H9 (cell line): ENCODE measurements around the gene SLC1A7. TPM values are rescaled to one million over a fixed set of nuclear protein-coding genes. Genes with fewer than 3 reads are reported as not detected.

Source experiments
- DNase-seq: peaks from one replicate; pipeline ENCODE4 v3.0.0-alpha.2; 2017
- H2AFZ ChIP-seq: one replicate; pipeline ENCODE4 v1.6.1; 2013; ENCODE audit warnings: mild to moderate bottlenecking, low read length, control low read depth, moderate library complexity
- H2AK5ac ChIP-seq: 2 replicates; pipeline ENCODE4 v1.6.1; 2013; ENCODE audit warnings: low read length, control low read depth, mixed read lengths; ENCODE audit not compliant: insufficient read length
- H2BK120ac ChIP-seq: one replicate; pipeline ENCODE4 v1.6.1; 2013; ENCODE audit warnings: low read depth, mild to moderate bottlenecking, low read length, control low read depth, inconsistent platforms; ENCODE audit not compliant: poor library complexity, severe bottlenecking
- H2BK12ac ChIP-seq: 2 replicates; pipeline ENCODE4 v1.6.1; 2013; ENCODE audit warnings: low read length, control low read depth, mixed read lengths, low read depth; ENCODE audit not compliant: insufficient read length
- H2BK15ac ChIP-seq: 2 replicates; pipeline ENCODE4 v1.6.1; 2013; ENCODE audit warnings: low read depth, low read length, control low read depth
- H2BK20ac ChIP-seq: one replicate; pipeline ENCODE4 v1.6.1; 2013; ENCODE audit warnings: low read depth, mild to moderate bottlenecking, low read length, control low read depth, inconsistent platforms; ENCODE audit not compliant: poor library complexity, severe bottlenecking
- H2BK5ac ChIP-seq: 2 replicates; pipeline ENCODE4 v1.6.1; 2013; ENCODE audit warnings: low read length, control low read depth, mixed read lengths; ENCODE audit not compliant: insufficient read length
- H3K14ac ChIP-seq: 2 replicates; pipeline ENCODE4 v1.6.1; 2013; ENCODE audit warnings: low read length, control low read depth; ENCODE audit not compliant: insufficient read depth
- H3K18ac ChIP-seq: 2 replicates; pipeline ENCODE4 v1.6.1; 2013; ENCODE audit warnings: low read depth, mild to moderate bottlenecking, mixed read lengths, low read length, control low read depth; ENCODE audit not compliant: insufficient read length
- H3K23ac ChIP-seq: 2 replicates; pipeline ENCODE4 v1.6.1; 2013; ENCODE audit warnings: low read length, control low read depth, mixed read lengths, low read depth; ENCODE audit not compliant: insufficient read length
- H3K23me2 ChIP-seq: 2 replicates; pipeline ENCODE4 v1.6.1; 2013; ENCODE audit warnings: low read depth, mild to moderate bottlenecking, mixed read lengths, low read length, control low read depth; ENCODE audit not compliant: insufficient read length, poor library complexity, severe bottlenecking
- H3K27ac ChIP-seq: 2 replicates; pipeline ENCODE4 v1.5.1; 2013; ENCODE audit warnings: low read length, control low read depth, mixed read lengths, low read depth; ENCODE audit not compliant: insufficient read length
- H3K27me3 ChIP-seq: 2 replicates; pipeline ENCODE4 v1.6.1; 2013; ENCODE audit warnings: low read length, control low read depth, inconsistent platforms; ENCODE audit not compliant: insufficient read depth
- H3K4ac ChIP-seq: 2 replicates; pipeline ENCODE4 v1.6.1; 2013; ENCODE audit warnings: low read depth, mild to moderate bottlenecking, control low read depth, inconsistent platforms, low read length, moderate library complexity
- H3K4me1 ChIP-seq: 2 replicates; pipeline ENCODE4 v1.6.1; 2013; ENCODE audit warnings: low read length, control low read depth, inconsistent platforms; ENCODE audit not compliant: insufficient read depth
- H3K4me2 ChIP-seq: 2 replicates; pipeline ENCODE4 v1.6.1; 2013; ENCODE audit warnings: low read length, control low read depth, mixed read lengths; ENCODE audit not compliant: insufficient read length, insufficient read depth
- H3K56ac ChIP-seq: 2 replicates; pipeline ENCODE4 v1.6.1; 2013; ENCODE audit warnings: low read depth, mild to moderate bottlenecking, mixed read lengths, low read length, control low read depth; ENCODE audit not compliant: insufficient read length
- H3K79me1 ChIP-seq: 2 replicates; pipeline ENCODE4 v1.6.1; 2013; ENCODE audit warnings: low read depth, mild to moderate bottlenecking, moderate library complexity, low read length, control low read depth, inconsistent platforms; ENCODE audit not compliant: insufficient read depth, poor library complexity, severe bottlenecking
- H3K79me2 ChIP-seq: 2 replicates; pipeline ENCODE4 v1.6.1; 2013; ENCODE audit warnings: low read length, control low read depth, inconsistent platforms; ENCODE audit not compliant: insufficient read depth
- H3K9ac ChIP-seq: 2 replicates; pipeline ENCODE4 v1.6.1; 2013; ENCODE audit warnings: low read length, control low read depth, mixed read lengths; ENCODE audit not compliant: insufficient read length; ENCODE audit errors: extremely low read depth
- H3K9me3 ChIP-seq: one replicate; pipeline ENCODE4 v1.6.1; 2013; ENCODE audit warnings: low read depth, low read length, inconsistent platforms; ENCODE audit not compliant: control insufficient read depth
- H3T11ph ChIP-seq: one replicate; pipeline ENCODE4 v1.6.1; 2013; ENCODE audit warnings: mild to moderate bottlenecking, low read length, control low read depth, inconsistent platforms
- H4K20me1 ChIP-seq: one replicate; pipeline ENCODE4 v1.6.1; 2013; ENCODE audit not compliant: control insufficient read depth, insufficient read length, insufficient read depth
- H4K5ac ChIP-seq: 2 replicates; pipeline ENCODE4 v1.6.1; 2013; ENCODE audit warnings: low read depth, mild to moderate bottlenecking, mixed read lengths, low read length, control low read depth; ENCODE audit not compliant: insufficient read length
- H4K8ac ChIP-seq: replicated peaks from 2 replicates; pipeline ENCODE4 v1.6.1; 2013; ENCODE audit warnings: low read length, control low read depth, mixed read lengths, low read depth; ENCODE audit not compliant: insufficient read length
- H4K91ac ChIP-seq: 2 replicates; pipeline ENCODE4 v1.6.1; 2013; ENCODE audit warnings: low read depth, mild to moderate bottlenecking, moderate library complexity, mixed read lengths, low read length, control low read depth; ENCODE audit not compliant: insufficient read length
- H3K27ac Mint-ChIP-seq, 3 experiments: 2 replicates in 2 of 3; 3 replicates in 1 of 3; pipeline ENCODE4 v1.8.0; 2020 to 2021; ENCODE audit warnings: mixed read lengths in 3 of 3, mild to moderate bottlenecking in 1 of 3, moderate library complexity in 1 of 3
- H3K27me3 Mint-ChIP-seq: 2 replicates; pipeline ENCODE4 v1.8.0; 2021; ENCODE audit warnings: low read depth, mild to moderate bottlenecking, moderate library complexity, mixed read lengths
- H3K36me3 Mint-ChIP-seq, 3 experiments: 2 replicates in 2 of 3; 3 replicates in 1 of 3; pipeline ENCODE4 v1.8.0; 2020 to 2021; ENCODE audit warnings: low read depth in 3 of 3, mixed read lengths in 3 of 3; ENCODE audit not compliant: insufficient read depth in 1 of 3
- H3K4me1 Mint-ChIP-seq, 2 experiments: 2 replicates each; pipeline ENCODE4 v1.8.0; 2020; ENCODE audit warnings: mixed read lengths in 2 of 2
- H3K4me3 Mint-ChIP-seq, 2 experiments: 2 replicates in 1 of 2; 3 replicates in 1 of 2; pipeline ENCODE4 v1.8.0; 2020 to 2021; ENCODE audit warnings: mild to moderate bottlenecking in 2 of 2, mixed read lengths in 2 of 2, moderate library complexity in 1 of 2
- H3K9me3 Mint-ChIP-seq, 2 experiments: 2 replicates in 1 of 2; 3 replicates in 1 of 2; pipeline ENCODE4 v1.8.0; 2020; ENCODE audit warnings: mild to moderate bottlenecking in 2 of 2, mixed read lengths in 2 of 2, moderate library complexity in 1 of 2
- WGBS: extraction: QIAGEN DNeasy Blood & Tissue Kit; methylation state at CpG from one replicate; pipeline ENCODE4 v1.1.7; 2013; ENCODE audit warnings: missing lambda C conversion rate, low lambda C conversion rate, mixed read lengths; ENCODE audit not compliant: insufficient read length; ENCODE audit errors: extremely low coverage; 5-methylcytosine and 5-hydroxymethylcytosine counted together
- total RNA-seq: library from RNA; stranded (reverse); gene quantifications from 2 replicates; pipeline ENCODE4 v1.2.1, GENCODE V29; 2021
- TF ChIP-seq, protein P1 (sequence below): fragments of 200-600 bp; sonication (generic); conservative IDR thresholded peaks from 3 replicates; pipeline ENCODE4 v1.8.0; 2021; ENCODE audit warnings: antibody characterized with exemption, mild to moderate bottlenecking

Gene SLC1A7
- total RNA-seq, 1 experiment from 2014 or later, result not detected

DNA sequence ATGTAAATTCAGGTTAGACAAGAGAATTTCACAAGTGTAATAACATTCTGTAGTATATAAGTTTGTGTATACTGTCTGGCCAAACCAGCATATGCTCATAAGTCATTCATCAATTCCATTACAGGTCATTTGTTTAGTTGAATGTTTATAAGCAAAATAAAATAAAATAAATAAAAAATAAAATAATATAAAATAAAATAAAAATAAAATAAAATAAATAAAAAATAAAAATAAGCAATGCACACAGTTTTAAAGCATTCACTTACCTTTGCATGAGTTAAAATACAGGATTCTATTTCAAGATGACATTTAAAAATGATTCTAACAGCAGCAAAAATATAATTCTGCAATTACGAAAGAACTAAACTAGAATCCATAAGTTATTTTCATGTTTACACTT is 70.5 kb downstream of the SLC1A7 start:
- Histone ChIP-seq H4K20me1 (no peaks in the 10 kb centered on the region), H3K79me1 (no peaks in the 10 kb centered on the region), H3T11ph (no peak overlapping the region), H2BK12ac (no peak overlapping the region), H3K56ac (no peak overlapping the region), H3K23me2 (no peaks in the 10 kb centered on the region), H3K27ac (no peak overlapping the region), H3K9me3 (no peaks in the 10 kb centered on the region), H3K14ac (no peak overlapping the region), H2BK120ac (no peak overlapping the region), H3K4me1 (no peaks in the 10 kb centered on the region), H3K23ac (no peak overlapping the region), H2BK5ac (no peak overlapping the region), H2BK20ac (no peak overlapping the region), H4K8ac (no peak overlapping the region), H3K9ac (no peak overlapping the region), H2AK5ac (no peak overlapping the region), H2BK15ac (no peak overlapping the region), H2AFZ (no peak overlapping the region), H3K79me2 (no peaks in the 10 kb centered on the region), H3K4ac (no peak overlapping the region), H4K5ac (no peak overlapping the region), H3K18ac (no peak overlapping the region), H3K4me2 (no peak overlapping the region), H3K27me3 (no peaks in the 10 kb centered on the region), H4K91ac (no peak overlapping the region)
- TF ChIP-seq, protein P1, sequence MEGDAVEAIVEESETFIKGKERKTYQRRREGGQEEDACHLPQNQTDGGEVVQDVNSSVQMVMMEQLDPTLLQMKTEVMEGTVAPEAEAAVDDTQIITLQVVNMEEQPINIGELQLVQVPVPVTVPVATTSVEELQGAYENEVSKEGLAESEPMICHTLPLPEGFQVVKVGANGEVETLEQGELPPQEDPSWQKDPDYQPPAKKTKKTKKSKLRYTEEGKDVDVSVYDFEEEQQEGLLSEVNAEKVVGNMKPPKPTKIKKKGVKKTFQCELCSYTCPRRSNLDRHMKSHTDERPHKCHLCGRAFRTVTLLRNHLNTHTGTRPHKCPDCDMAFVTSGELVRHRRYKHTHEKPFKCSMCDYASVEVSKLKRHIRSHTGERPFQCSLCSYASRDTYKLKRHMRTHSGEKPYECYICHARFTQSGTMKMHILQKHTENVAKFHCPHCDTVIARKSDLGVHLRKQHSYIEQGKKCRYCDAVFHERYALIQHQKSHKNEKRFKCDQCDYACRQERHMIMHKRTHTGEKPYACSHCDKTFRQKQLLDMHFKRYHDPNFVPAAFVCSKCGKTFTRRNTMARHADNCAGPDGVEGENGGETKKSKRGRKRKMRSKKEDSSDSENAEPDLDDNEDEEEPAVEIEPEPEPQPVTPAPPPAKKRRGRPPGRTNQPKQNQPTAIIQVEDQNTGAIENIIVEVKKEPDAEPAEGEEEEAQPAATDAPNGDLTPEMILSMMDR, result no peak
- Mint-ChIP-seq H3K27me3 (no peaks in the 10 kb centered on the region; the same call in 1 of the 2 replicates), H3K9me3 (no peaks in the 10 kb centered on the region), H3K27ac (no peak overlapping the region), H3K36me3 (no peaks in the 10 kb centered on the region), H3K4me1 (peaks cover 0 to 9% of the 10 kb centered on the region in 2 experiments; a peak in 1 of 4 replicates), H3K4me3 (no peak overlapping the region)
- DNase-seq, result no peak
- no CpG with 5 or more reads among the region's 1 CpG for WGBS
